IPS DF 6.9 (cell line): ENCODE measurements around the gene NR2E1.

Source experiments
- DNase-seq: peaks from one replicate; pipeline ENCODE4 v3.0.0-alpha.2; 2013; ENCODE audit warnings: low read depth, low spot score
- H3K27ac ChIP-seq: one replicate; pipeline ENCODE4 v1.5.1; 2013; ENCODE audit warnings: low read length, control low read depth
- H3K27me3 ChIP-seq: 2 replicates; pipeline ENCODE4 v1.6.1; 2013; ENCODE audit warnings: mild to moderate bottlenecking, low read length; ENCODE audit not compliant: control insufficient read depth, insufficient read depth
- H3K36me3 ChIP-seq: 2 replicates; pipeline ENCODE4 v1.6.1; 2013; ENCODE audit warnings: low read length; ENCODE audit not compliant: control insufficient read depth, insufficient read depth
- H3K4me1 ChIP-seq: 2 replicates; pipeline ENCODE4 v1.6.1; 2013; ENCODE audit warnings: low read length; ENCODE audit not compliant: control insufficient read depth, insufficient read depth
- H3K4me3 ChIP-seq: 2 replicates; pipeline ENCODE4 v1.5.1; 2013; ENCODE audit warnings: mild to moderate bottlenecking, low read length
- H3K9me3 ChIP-seq: 2 replicates; pipeline ENCODE4 v1.6.1; 2013; ENCODE audit warnings: low read length, inconsistent platforms; ENCODE audit not compliant: control insufficient read depth, insufficient read depth
- WGBS: extraction: QIAGEN DNeasy Blood & Tissue Kit; methylation state at CpG from one replicate; pipeline ENCODE4 v1.1.7; 2013; ENCODE audit warnings: mixed read lengths, missing lambda C conversion rate; ENCODE audit not compliant: insufficient read length, insufficient coverage; 5-methylcytosine and 5-hydroxymethylcytosine counted together

Gene NR2E1

DNA sequence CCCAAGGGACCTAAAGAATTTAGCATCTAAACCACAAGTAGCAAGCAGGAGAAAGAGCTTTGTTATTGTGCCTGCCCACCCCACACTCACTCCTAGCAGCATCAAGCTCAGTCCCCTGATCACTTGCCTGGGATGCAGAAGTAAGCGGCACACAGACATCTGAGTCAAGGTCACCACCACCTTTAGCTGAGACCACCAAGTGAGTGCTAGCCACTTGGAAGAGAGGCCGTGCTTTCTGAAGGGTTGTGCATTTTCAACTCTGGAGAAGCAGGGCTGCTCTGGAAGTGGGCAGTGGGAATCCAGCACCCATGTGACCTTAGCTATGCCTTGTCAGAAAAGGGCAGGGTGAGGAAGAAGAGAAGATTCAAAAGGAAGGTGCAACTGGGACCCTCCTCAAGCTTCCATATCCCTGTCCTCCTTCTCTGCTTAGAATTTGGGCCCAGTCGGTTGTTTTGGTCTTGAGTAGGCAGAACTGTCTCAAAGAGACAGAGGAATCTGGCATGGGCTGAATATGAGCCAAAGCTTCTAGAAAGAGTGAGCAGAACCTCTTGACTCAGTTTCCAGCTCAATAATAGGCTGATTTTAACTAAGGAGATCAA lies 6.2 kb downstream of the NR2E1 start:
- Histone ChIP-seq H3K9me3 (no peaks in the 10 kb centered on the region), H3K4me1 (peaks cover 16% of the 10 kb centered on the region), H3K27me3 (peaks cover 91% of the 10 kb centered on the region), H3K36me3 (no peaks in the 10 kb centered on the region), H3K27ac (no peak overlapping the region), H3K4me3 (no peak overlapping the region)
- no CpG with 5 or more reads among the region's 3 CpGs for WGBS
- no peak for DNase-seq

DNA sequence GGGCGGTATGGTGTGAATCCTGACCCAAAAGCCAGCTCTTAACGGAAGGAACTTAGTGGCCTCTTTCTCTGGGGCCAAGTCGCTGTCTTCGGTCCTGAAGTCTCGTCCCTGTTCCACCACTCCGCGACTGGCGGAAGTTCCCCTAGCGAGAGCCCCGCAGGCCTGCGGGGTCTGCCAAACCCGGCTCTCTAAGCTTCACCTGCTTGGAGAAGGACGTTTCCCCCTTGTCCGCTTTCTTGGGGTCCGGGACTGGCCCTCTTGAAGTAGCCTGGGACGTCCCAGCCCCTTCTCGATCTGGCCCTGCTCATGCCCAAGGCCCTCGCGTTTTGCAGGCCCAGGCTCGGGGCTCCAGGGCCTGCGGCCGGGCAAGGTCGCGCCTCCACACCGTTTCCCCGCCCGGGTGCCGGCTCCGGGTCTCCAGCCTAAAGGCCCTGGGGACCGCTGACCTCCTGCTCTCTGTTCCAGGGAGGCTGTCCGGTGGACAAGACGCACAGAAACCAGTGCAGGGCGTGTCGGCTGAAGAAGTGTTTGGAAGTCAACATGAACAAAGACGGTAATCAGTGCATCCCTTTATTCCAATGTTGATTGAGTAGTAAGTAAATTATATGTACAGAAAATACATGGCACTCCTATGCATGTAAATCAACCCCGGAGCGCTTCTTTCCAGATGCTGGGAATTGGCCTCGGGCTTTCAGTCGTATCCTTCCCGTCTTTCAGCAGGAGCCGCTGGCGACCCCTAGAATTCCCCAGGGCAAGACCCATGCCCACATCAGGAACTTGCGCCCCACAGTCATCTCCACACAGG lies 8.8 kb downstream of the NR2E1 start:
- no peaks in the 10 kb centered on the region for H3K36me3 ChIP-seq
- peaks cover 75% of the 10 kb centered on the region for H3K27me3 ChIP-seq
- H3K4me1 ChIP-seq: peaks cover 6% of the 10 kb centered on the region; the same call in 1 of the 2 replicates
- H3K9me3 ChIP-seq: no peaks in the 10 kb centered on the region
- no CpG with 5 or more reads among the region's 43 CpGs for WGBS
- H3K4me3 ChIP-seq: no peak overlapping the region
- DNase-seq: no peak
- no peak overlapping the region for H3K27ac ChIP-seq

DNA sequence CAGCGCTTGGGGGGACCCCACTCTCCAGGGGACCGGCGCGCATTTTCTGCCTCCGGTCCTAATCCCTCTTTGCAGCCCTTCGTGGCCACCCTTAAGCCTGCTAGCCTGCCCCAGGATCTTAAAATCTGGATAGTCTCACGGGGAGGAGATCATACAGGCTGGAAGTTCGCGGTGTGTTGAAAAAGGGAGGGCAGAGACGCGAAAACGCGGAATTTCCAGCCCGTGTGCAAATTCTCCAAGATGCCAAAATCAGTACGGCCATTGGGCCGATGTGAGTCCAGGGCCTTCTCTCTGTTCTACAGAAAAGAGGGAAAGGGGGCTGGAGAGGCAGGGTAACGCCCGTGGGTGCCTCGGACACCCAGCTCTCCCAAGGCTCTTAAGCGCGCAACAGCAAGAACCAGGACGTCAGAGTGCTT lies 9.4 kb downstream of the NR2E1 start:
- Histone ChIP-seq H3K27me3 (peaks cover 69% of the 10 kb centered on the region), H3K9me3 (no peaks in the 10 kb centered on the region), H3K4me1 (peaks cover 3% of the 10 kb centered on the region; the same call in 1 of the 2 replicates), H3K4me3 (no peak overlapping the region), H3K36me3 (no peaks in the 10 kb centered on the region), H3K27ac (no peak overlapping the region)
- no CpG with 5 or more reads among the region's 22 CpGs for WGBS
- no peak for DNase-seq

DNA sequence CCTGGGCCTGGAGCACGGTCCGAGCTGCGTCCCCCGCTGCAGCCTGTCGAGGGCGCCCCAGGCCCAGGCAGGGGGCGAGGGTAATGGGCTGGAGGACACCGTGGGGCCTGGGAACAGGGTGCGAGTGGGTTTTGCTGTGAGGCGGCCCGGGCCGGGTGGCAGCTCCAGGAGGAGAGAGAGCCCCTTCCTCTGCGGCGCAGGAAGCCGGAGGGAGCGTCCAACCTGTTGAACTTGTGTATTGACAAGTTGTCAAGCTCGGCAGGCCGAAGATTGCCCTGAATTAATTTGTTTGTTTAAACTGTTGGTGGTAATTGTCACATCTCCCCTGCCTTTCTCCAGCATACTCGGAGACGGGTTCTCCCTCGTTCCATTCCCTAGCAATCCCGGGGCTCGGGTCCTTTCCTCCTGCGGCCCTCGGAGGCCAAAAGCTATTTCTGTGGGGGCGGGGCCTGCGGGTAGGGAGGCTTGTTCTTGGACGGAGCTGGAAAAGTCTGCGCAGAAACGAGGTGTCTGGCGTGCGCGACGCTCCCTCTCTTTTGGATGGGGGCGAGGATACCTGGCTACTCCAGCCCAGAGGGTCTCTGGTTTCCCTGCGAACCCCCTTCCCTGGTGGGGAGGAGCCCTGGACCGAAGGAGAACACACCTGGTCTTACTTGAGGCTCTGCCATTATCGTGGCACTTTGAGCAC lies 9.9 kb downstream of the NR2E1 start:
- no peak for DNase-seq
- Histone ChIP-seq H3K36me3 (no peaks in the 10 kb centered on the region), H3K4me1 (peaks cover 3% of the 10 kb centered on the region; the same call in 1 of the 2 replicates), H3K9me3 (no peaks in the 10 kb centered on the region), H3K27me3 (peaks cover 65% of the 10 kb centered on the region), H3K4me3 (no peak overlapping the region; the same call in 1 of the 2 replicates), H3K27ac (no peak overlapping the region)
- WGBS: no CpG with 5 or more reads among the region's 38 CpGs

DNA sequence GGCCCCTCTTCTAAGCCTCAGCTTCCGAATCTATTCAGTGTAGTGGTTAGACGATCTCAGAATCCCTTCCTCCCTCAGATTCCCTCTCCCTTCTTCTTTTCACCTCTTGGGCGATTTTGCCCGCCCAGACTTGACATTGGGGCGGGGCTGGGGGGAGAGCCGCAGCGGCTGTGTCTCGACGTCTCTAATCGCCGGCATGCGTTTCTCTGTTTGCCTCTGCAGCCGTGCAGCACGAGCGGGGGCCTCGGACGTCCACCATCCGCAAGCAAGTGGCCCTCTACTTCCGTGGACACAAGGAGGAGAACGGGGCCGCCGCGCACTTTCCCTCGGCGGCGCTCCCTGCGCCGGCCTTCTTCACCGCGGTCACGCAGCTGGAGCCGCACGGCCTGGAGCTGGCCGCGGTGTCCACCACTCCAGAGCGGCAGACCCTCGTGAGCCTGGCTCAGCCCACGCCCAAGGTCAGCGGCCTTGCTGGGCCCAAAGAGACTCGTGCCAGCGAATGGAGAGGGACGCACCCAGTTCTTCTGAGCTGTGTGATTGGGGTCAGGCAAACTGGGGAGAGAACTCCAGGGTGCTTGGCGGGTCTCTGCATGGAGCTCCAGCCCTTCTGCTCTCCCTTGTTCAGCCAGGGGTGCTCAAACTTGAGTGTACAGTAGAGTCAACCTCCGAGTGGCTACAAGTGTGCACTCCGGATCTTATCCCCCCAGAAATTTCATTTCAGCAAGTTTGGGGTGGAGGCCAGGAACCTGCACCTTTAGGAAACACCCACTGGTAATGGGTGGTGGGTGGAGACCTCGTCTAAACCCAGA lies 10.7 kb downstream of the NR2E1 start:
- WGBS: no CpG with 5 or more reads among the region's 46 CpGs
- Histone ChIP-seq H3K27me3 (peaks cover 57% of the 10 kb centered on the region), H3K36me3 (no peaks in the 10 kb centered on the region), H3K4me1 (peaks cover 3% of the 10 kb centered on the region; the same call in 1 of the 2 replicates), H3K9me3 (no peaks in the 10 kb centered on the region), H3K27ac (no peak overlapping the region), H3K4me3 (no peak overlapping the region)
- DNase-seq: no peak

DNA sequence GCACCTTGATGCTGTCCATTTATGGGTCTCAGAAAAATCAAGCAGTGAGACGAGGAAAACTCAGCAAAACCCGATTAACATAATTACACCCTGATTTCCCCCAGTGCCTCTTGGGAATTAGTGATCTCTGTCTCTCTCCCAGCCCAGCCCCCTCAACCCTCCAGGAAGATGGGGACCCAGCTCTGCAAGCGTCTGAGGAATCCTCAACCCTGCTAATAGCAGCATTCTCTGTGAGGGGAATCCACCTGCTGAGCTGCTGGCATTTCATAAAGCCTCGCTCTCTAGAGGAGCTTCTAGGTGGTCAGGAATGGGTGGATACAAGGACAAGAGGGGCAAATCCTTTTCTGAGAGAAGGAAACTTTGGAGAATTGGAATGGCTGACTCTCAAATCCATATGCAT lies 13.9 kb downstream of the NR2E1 start:
- no peak for DNase-seq
- Histone ChIP-seq H3K36me3 (no peaks in the 10 kb centered on the region), H3K4me1 (0 out of 2 replicates have a peak, but pooled peaks cover 1% of the 10 kb centered on the region), H3K27ac (no peak overlapping the region), H3K9me3 (no peaks in the 10 kb centered on the region), H3K4me3 (no peak overlapping the region), H3K27me3 (peaks cover 33% of the 10 kb centered on the region)
- WGBS: no CpG with 5 or more reads among the region's 4 CpGs

DNA sequence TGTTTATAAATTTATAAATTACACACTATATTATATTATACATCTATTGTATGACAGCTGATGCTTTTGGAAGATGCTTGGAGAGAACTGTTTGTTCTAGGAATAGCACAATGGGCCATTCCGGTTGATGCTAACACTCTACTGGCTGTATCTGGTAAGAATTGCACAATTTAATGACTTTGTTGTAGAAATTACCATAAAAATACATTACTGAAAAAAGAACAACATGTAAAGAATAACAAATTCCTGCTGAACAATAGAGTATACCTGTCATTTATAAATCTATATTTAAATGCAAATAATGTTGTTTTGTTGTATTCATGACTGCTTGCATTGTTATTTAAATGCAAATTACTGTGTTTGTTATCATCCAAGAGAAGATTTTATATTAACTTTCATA lies 14.4 kb downstream of the NR2E1 start:
- no CpG with 5 or more reads among the region's 1 CpG for WGBS
- Histone ChIP-seq H3K4me1 (0 out of 2 replicates have a peak, but pooled peaks cover 1% of the 10 kb centered on the region), H3K27ac (no peak overlapping the region), H3K9me3 (no peaks in the 10 kb centered on the region), H3K4me3 (no peak overlapping the region), H3K27me3 (peaks cover 28% of the 10 kb centered on the region), H3K36me3 (no peaks in the 10 kb centered on the region)
- no peak for DNase-seq

DNA sequence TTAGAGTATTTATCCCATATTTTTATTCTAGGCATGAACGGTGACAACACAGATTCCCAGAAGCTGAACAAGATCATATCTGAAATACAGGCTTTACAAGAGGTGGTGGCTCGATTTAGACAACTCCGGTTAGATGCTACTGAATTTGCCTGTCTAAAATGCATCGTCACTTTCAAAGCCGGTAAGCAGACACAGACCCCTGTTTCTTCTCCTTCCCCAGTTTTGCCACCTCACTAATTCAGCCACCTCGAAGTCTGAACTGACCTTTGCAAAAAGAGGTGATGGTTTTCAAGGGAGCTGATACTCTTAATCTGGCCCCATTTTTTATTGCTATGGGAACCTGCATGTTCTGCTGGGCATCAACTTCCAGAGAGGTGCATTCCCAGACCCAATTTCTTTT lies 15.0 kb downstream of the NR2E1 start:
- no peaks in the 10 kb centered on the region for H3K9me3 ChIP-seq
- 0 out of 2 replicates have a peak, but pooled peaks cover 1% of the 10 kb centered on the region for H3K4me1 ChIP-seq
- WGBS: no CpG with 5 or more reads among the region's 6 CpGs
- no peaks in the 10 kb centered on the region for H3K36me3 ChIP-seq
- no peak for DNase-seq
- no peak overlapping the region for H3K27ac ChIP-seq
- peaks cover 22% of the 10 kb centered on the region for H3K27me3 ChIP-seq
- no peak overlapping the region for H3K4me3 ChIP-seq

DNA sequence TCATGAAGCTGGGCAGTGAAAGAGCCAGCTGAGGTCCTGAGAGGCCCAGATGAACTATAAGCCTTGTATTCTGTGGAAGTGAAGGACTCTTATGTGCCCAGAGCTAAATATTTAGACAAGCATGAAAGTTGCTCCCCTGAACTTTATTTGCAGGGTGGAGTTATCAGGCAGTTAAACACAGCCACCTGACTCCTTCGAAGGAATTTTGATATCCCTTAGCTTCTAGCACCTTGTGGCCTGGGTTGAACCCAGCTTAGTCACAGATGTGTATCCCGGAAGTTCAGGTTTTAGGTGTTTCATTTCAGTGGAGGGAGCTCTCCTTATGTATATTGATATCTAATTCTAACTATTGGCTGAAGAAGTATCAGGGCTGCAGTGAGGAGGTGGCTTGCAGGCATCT lies 20.4 kb downstream of the NR2E1 start:
- H3K4me3 ChIP-seq: no peak overlapping the region
- no peaks in the 10 kb centered on the region for H3K4me1 ChIP-seq
- H3K36me3 ChIP-seq: no peaks in the 10 kb centered on the region
- no peak overlapping the region for H3K27ac ChIP-seq
- no peak for DNase-seq
- no peaks in the 10 kb centered on the region for H3K9me3 ChIP-seq
- H3K27me3 ChIP-seq: no peaks in the 10 kb centered on the region
- WGBS: no CpG with 5 or more reads among the region's 2 CpGs

DNA sequence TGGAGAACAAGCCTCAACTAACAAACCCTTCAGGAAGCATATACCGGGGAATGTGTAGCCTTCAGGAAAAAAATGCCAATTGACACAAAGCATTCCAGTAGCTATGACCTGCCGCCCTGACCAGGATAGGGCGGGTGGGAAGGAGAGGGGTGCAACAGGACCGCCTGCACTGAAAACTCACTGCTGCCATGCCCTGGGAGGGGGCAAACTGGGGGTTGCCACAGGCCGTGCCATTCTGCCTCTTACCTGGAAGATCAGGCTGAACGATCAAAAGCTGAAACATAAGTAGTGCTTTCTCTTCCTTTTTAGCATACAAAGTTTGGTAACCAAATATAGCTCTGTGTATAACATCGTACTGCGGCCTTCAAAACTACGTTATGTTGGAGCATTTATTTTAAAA lies 21.7 kb downstream of the NR2E1 start:
- H3K27ac ChIP-seq: no peak overlapping the region
- WGBS: no CpG with 5 or more reads among the region's 9 CpGs
- no peak overlapping the region for H3K4me3 ChIP-seq
- H3K27me3 ChIP-seq: no peaks in the 10 kb centered on the region
- no peaks in the 10 kb centered on the region for H3K9me3 ChIP-seq
- H3K4me1 ChIP-seq: no peaks in the 10 kb centered on the region
- DNase-seq: no peak
- H3K36me3 ChIP-seq: no peaks in the 10 kb centered on the region
